Measurements from ENCODE around the gene NDUFS2. TPM values are rescaled to one million over a fixed set of nuclear protein-coding genes. Genes with fewer than 3 reads are reported as not detected.

NDUFS2 gene
- total RNA-seq, 2 experiments from 2014 or later: 49.9 to 55.7 TPM

GRCh38 chr1:161207173-161207572 lies 5.0 kb downstream of the NDUFS2 start:
- Mint-ChIP-seq H3K9me3 (no peaks in the 10 kb centered on the region), H3K27me3 (no peaks in the 10 kb centered on the region), H3K4me1 (ENCODE audit: low read depth) (peaks cover 61% of the 10 kb centered on the region), H3K4me3 (no peak overlapping the region), H3K27ac (no peak overlapping the region), H3K36me3 (ENCODE audit: low read depth) (peaks cover 83% of the 10 kb centered on the region)
- H3K27me3 ChIP-seq (ENCODE audit: control insufficient read depth in 1 of 2, insufficient read depth in 2 of 2, low read length in 2 of 2): no peaks in the 10 kb centered on the region
- H3K4me3 ChIP-seq (ENCODE audit: low read length): no peak overlapping the region
- H3K27ac ChIP-seq (ENCODE audit: low read depth in 1 of 2, low read length in 2 of 2): no peak overlapping the region
- intact Hi-C loops (cut with DNase I, micrococcal nuclease): no loop called here
- no peaks in the 10 kb centered on the region for H3K9me3 ChIP-seq (ENCODE audit: control insufficient read depth in 1 of 2, insufficient read depth in 1 of 2, low read length in 2 of 2)
- H3K4me1 ChIP-seq (ENCODE audit: insufficient read depth, low read length): peaks cover 32% of the 10 kb centered on the region
- POLR2A ChIA-PET: interaction anchor here (1.3 kb wide), 1 partner anchor 9 kb away, joined by 3 read pairs; no protein-coding TSS in a partner anchor
- peaks cover 85% of the 10 kb centered on the region for H3K36me3 ChIP-seq (ENCODE audit: insufficient read depth, low read length)
- no peak for TF ChIP-seq CTCF (IDR thresholded peaks at IDR 0.05)
- ATAC-seq (ENCODE audit: poor library complexity) (no peak), DNase-seq (no peak)
- CTCF ChIA-PET: interaction anchor here (1.1 to 2.6 kb wide), 3 partner anchors 18 to 107 kb away, joined by 3 to 14 read pairs (median 3); partner anchors contain the start of genes SDHC and TOMM40L

- H3K4me3 Mint-ChIP-seq: no peak overlapping the region
- peaks cover 97% of the 10 kb centered on the region for H3K36me3 ChIP-seq (ENCODE audit: insufficient read depth, low read length)
- H3K4me1 Mint-ChIP-seq (ENCODE audit: low read depth): peaks cover 39% of the 10 kb centered on the region
- intact Hi-C loops (cut with DNase I, micrococcal nuclease): loop anchor here (1.0 to 5.0 kb wide), 2 partner anchors 15 to 172 kb away; no protein-coding TSS in a partner anchor
- H3K36me3 Mint-ChIP-seq (ENCODE audit: low read depth): peaks cover 90% of the 10 kb centered on the region
- ChIA-PET CTCF (interaction anchor here (1.3 to 3.0 kb wide), 3 partner anchors 11 to 16 kb away, joined by 3 to 13 read pairs (median 4); partner anchors contain the start of genes APOA2 and TOMM40L), POLR2A (interaction anchor here (1.6 to 2.4 kb wide), 3 partner anchors 8 to 28 kb away, joined by 5 to 20 read pairs (median 10); partner anchors contain the start of genes NDUFS2 and TOMM40L)
- ATAC-seq (ENCODE audit: poor library complexity) (peak; percentile 98), DNase-seq (peak; percentile 55 to 87 (median 66))
- no peaks in the 10 kb centered on the region for H3K27me3 ChIP-seq (ENCODE audit: control insufficient read depth in 1 of 2, insufficient read depth in 2 of 2, low read length in 2 of 2)
- H3K4me3 ChIP-seq (ENCODE audit: low read length): no peak overlapping the region
- TF ChIP-seq CTCF (IDR thresholded peaks at IDR 0.05): peak; percentile 84
- H3K27ac ChIP-seq (ENCODE audit: low read depth in 1 of 2, low read length in 2 of 2): no peak overlapping the region
- peaks cover 22% of the 10 kb centered on the region for H3K4me1 ChIP-seq (ENCODE audit: insufficient read depth, low read length)
- no peaks in the 10 kb centered on the region for H3K9me3 Mint-ChIP-seq
- peak overlapping the region; percentile 12 for H3K27ac Mint-ChIP-seq
- no peaks in the 10 kb centered on the region for H3K9me3 ChIP-seq (ENCODE audit: control insufficient read depth in 1 of 2, insufficient read depth in 1 of 2, low read length in 2 of 2)
- no peaks in the 10 kb centered on the region for H3K27me3 Mint-ChIP-seq
Observed at GRCh38 chr1:161209790-161210409, 7.7 kb downstream of the NDUFS2 start.

GRCh38 chr1:161214369-161214768 lies 12.2 kb downstream of the NDUFS2 start:
- peaks cover 54% of the 10 kb centered on the region for H3K36me3 ChIP-seq (ENCODE audit: insufficient read depth, low read length)
- H3K27ac Mint-ChIP-seq: no peak overlapping the region
- H3K9me3 Mint-ChIP-seq: no peaks in the 10 kb centered on the region
- ChIA-PET POLR2A (no interaction called here), CTCF (no interaction called here)
- no peaks in the 10 kb centered on the region for H3K9me3 ChIP-seq (ENCODE audit: control insufficient read depth in 1 of 2, insufficient read depth in 1 of 2, low read length in 2 of 2)
- peaks cover 44% of the 10 kb centered on the region for H3K4me1 ChIP-seq (ENCODE audit: insufficient read depth, low read length)
- H3K27me3 ChIP-seq (ENCODE audit: control insufficient read depth in 1 of 2, insufficient read depth in 2 of 2, low read length in 2 of 2): no peaks in the 10 kb centered on the region
- no peak overlapping the region for H3K27ac ChIP-seq (ENCODE audit: low read depth in 1 of 2, low read length in 2 of 2)
- DNase-seq: no peak
- H3K27me3 Mint-ChIP-seq: no peaks in the 10 kb centered on the region
- TF ChIP-seq CTCF (IDR thresholded peaks at IDR 0.05): no peak
- H3K4me1 Mint-ChIP-seq (ENCODE audit: low read depth): peaks cover 51% of the 10 kb centered on the region
- peaks cover 56% of the 10 kb centered on the region for H3K36me3 Mint-ChIP-seq (ENCODE audit: low read depth)
- intact Hi-C loops (cut with DNase I, micrococcal nuclease): loop anchor here in 1 of 2 experiments (5.0 kb wide), 1 partner anchor 168 kb away; no protein-coding TSS in a partner anchor
- ATAC-seq (ENCODE audit: poor library complexity): no peak
- no peak overlapping the region for H3K4me3 Mint-ChIP-seq
- H3K4me3 ChIP-seq (ENCODE audit: low read length): no peak overlapping the region

All from CD4-positive, alpha-beta T cell (primary cell).